Activated CD4-positive, alpha-beta T cell treated with anti-CD3 and anti-CD28 coated beads for 4 hours (primary cell): ENCODE data around the gene PLA2G2C.
"Not testable (repeated sequence)": the region's sequence is repeated elsewhere in the genome, so short reads cannot be mapped to it uniquely, and the experiment has no call there.

Experiments
- DNase-seq, 2 donors: peaks; one replicate each; pipeline ENCODE4 v3.0.0-alpha.2; 2020

The PLA2G2C gene

GRCh38 chr1:20185834-20186782, at the start of gene PLA2G2C, which contains the start of gene UBXN10:
PLA2G2C (minus strand) TSS chr1:20186518; CDS start chr1:20177363, 9,155 bp downstream.
UBXN10 (plus strand) TSS chr1:20186096; CDS start chr1:20190562, 4,466 bp downstream.
- DNase-seq: peak; percentile 54 to 57

- DNase-seq: no peak
These were observed 48.6 kb upstream of the PLA2G2C start for GRCh38 chr1:20234788-20235535.

- DNase-seq: no peak
These were observed 47.5 kb upstream of the PLA2G2C start for GRCh38 chr1:20233866-20234265.

GRCh38 chr1:20233394-20233793, 47.1 kb upstream of the PLA2G2C start:
- no peak for DNase-seq

GRCh38 chr1:20232564-20232963, 46.2 kb upstream of the PLA2G2C start:
- not testable (repeated sequence) for DNase-seq

- DNase-seq: no peak
These were observed 42.9 kb upstream of the PLA2G2C start for GRCh38 chr1:20229171-20229570.

GRCh38 chr1:20228314-20228825, 42.1 kb upstream of the PLA2G2C start:
- no peak for DNase-seq

GRCh38 chr1:20227704-20228103, 41.4 kb upstream of the PLA2G2C start:
- no peak for DNase-seq

- no peak for DNase-seq
These were observed 38.2 kb upstream of the PLA2G2C start for GRCh38 chr1:20224546-20224945.

GRCh38 chr1:20223551-20224419, 37.5 kb upstream of the PLA2G2C start:
- no peak for DNase-seq

GRCh38 chr1:20223106-20223505, 36.8 kb upstream of the PLA2G2C start:
- DNase-seq: no peak

- DNase-seq: no peak
These were observed 33.7 kb upstream of the PLA2G2C start for GRCh38 chr1:20220036-20220435.

GRCh38 chr1:20219053-20219452, 32.7 kb upstream of the PLA2G2C start:
- not testable (repeated sequence) for DNase-seq

GRCh38 chr1:20216574-20216973, 30.3 kb upstream of the PLA2G2C start:
- DNase-seq: no peak

- no peak for DNase-seq
These were observed 29.4 kb upstream of the PLA2G2C start for GRCh38 chr1:20215716-20216115.

GRCh38 chr1:20212685-20213331, 26.5 kb upstream of the PLA2G2C start:
- peak; percentile 42 to 52 for DNase-seq

GRCh38 chr1:20212085-20212684, 25.9 kb upstream of the PLA2G2C start:
- no peak for DNase-seq

- DNase-seq: no peak
These were observed 25.2 kb upstream of the PLA2G2C start for GRCh38 chr1:20211511-20211931.

- DNase-seq: no peak
These were observed 24.6 kb upstream of the PLA2G2C start for GRCh38 chr1:20210736-20211460.

GRCh38 chr1:20209471-20209870, 23.2 kb upstream of the PLA2G2C start:
- no peak for DNase-seq

- no peak for DNase-seq
These were observed 21.2 kb upstream of the PLA2G2C start for GRCh38 chr1:20207546-20207945.
